Measurements from ENCODE around the gene ZBTB20. TPM values are rescaled to one million over a fixed set of nuclear protein-coding genes. Genes with fewer than 3 reads are reported as not detected.

ZBTB20 gene
- total and polyA plus RNA-seq, 4 donors, result 0.74 to 77.1 (median 27.9) TPM

DNA sequence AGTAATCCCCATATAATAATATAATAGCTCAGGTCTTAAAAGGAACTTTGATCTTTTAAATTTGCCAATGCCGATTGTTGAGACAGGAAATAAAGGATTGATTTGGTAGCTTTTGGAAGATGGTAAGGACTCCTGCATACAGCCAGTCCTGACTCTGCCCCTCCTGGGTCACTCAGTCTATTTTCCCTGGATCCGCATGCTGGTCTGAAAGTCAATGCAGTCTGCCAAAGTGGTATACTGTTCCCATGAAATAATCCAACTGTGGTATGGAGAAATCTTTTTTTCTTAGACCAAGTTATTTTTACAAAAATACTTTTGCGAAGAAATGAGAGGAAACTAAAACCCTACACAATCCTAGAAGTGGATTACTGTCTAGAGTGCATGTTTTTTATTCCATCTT, 662.2 kb downstream of the ZBTB20 start:
- no peaks in the 10 kb centered on the region for H3K27me3 ChIP-seq (ENCODE audit: control insufficient read depth in 3 of 3, insufficient read depth in 3 of 3, low read length in 2 of 3)
- peak in 2 of 3 donors; percentile 22 to 55 for DNase-seq
- H3K9ac ChIP-seq (ENCODE audit: insufficient read depth in 1 of 2, low read length in 2 of 2), result no peak overlapping the region
- TF ChIP-seq, protein P1, sequence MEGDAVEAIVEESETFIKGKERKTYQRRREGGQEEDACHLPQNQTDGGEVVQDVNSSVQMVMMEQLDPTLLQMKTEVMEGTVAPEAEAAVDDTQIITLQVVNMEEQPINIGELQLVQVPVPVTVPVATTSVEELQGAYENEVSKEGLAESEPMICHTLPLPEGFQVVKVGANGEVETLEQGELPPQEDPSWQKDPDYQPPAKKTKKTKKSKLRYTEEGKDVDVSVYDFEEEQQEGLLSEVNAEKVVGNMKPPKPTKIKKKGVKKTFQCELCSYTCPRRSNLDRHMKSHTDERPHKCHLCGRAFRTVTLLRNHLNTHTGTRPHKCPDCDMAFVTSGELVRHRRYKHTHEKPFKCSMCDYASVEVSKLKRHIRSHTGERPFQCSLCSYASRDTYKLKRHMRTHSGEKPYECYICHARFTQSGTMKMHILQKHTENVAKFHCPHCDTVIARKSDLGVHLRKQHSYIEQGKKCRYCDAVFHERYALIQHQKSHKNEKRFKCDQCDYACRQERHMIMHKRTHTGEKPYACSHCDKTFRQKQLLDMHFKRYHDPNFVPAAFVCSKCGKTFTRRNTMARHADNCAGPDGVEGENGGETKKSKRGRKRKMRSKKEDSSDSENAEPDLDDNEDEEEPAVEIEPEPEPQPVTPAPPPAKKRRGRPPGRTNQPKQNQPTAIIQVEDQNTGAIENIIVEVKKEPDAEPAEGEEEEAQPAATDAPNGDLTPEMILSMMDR (IDR thresholded peaks at IDR 0.05; ENCODE audit: control extremely low read depth, extremely low read depth), result no peak
- no peak for ATAC-seq (ENCODE audit: insufficient read depth, low FRiP score)
- H3K27ac ChIP-seq (ENCODE audit: low read depth in 1 of 2, low read length in 1 of 2), result no peak overlapping the region
- no peak overlapping the region for H3K4me3 ChIP-seq
- no peaks in the 10 kb centered on the region for H3K36me3 ChIP-seq (ENCODE audit: control insufficient read depth in 4 of 4, insufficient read depth in 4 of 4, low read length in 4 of 4)
- peaks cover 0 to 22% (median 10%) of the 10 kb centered on the region in 5 donors for H3K4me1 ChIP-seq (ENCODE audit: control insufficient read depth in 5 of 5, insufficient read depth in 5 of 5, low read length in 5 of 5)
- H3K9me3 ChIP-seq (ENCODE audit: control insufficient read depth in 4 of 4, insufficient read depth in 3 of 4, low read length in 3 of 4), result no peaks in the 10 kb centered on the region
- WGBS, 2 donors, result 78 to 91% methylated on average over 3 of the region's 3 CpGs

DNA sequence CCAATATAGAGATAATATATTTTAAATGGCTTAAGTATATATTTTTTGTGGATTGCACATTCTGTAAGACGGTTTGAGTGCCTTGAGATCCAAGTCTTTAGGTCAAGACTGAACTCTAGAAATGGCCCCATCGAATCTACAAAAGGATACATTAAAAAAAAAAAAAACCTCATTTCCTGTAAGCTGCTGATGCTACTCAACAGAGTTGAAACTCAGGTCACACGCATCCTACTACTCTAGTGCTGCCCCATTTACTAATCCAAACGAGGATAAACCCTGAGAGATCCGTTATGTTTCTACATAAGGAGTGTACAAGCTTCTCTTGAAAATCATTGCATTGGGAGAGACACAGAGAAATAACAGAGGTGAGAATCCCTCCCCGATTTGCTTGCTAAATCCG, 666.0 kb downstream of the ZBTB20 start:
- Histone ChIP-seq H3K4me3 (no peak overlapping the region), H3K9ac (ENCODE audit: insufficient read depth in 1 of 2, low read length in 2 of 2) (no peak overlapping the region), H3K9me3 (ENCODE audit: control insufficient read depth in 4 of 4, insufficient read depth in 3 of 4, low read length in 3 of 4) (no peaks in the 10 kb centered on the region), H3K27ac (ENCODE audit: low read depth in 1 of 2, low read length in 1 of 2) (no peak overlapping the region), H3K4me1 (ENCODE audit: control insufficient read depth in 5 of 5, insufficient read depth in 5 of 5, low read length in 5 of 5) (peaks cover 0 to 26% (median 10%) of the 10 kb centered on the region in 5 donors), H3K27me3 (ENCODE audit: control insufficient read depth in 3 of 3, insufficient read depth in 3 of 3, low read length in 2 of 3) (no peaks in the 10 kb centered on the region), H3K36me3 (ENCODE audit: control insufficient read depth in 4 of 4, insufficient read depth in 4 of 4, low read length in 4 of 4) (no peaks in the 10 kb centered on the region)
- ATAC-seq (ENCODE audit: insufficient read depth, low FRiP score) (no peak), DNase-seq (no peak)
- TF ChIP-seq, protein P1 (IDR thresholded peaks at IDR 0.05; ENCODE audit: control extremely low read depth, extremely low read depth), result no peak
- 86 to 87% methylated on average over 7 of the region's 7 CpGs for WGBS, 2 donors

DNA sequence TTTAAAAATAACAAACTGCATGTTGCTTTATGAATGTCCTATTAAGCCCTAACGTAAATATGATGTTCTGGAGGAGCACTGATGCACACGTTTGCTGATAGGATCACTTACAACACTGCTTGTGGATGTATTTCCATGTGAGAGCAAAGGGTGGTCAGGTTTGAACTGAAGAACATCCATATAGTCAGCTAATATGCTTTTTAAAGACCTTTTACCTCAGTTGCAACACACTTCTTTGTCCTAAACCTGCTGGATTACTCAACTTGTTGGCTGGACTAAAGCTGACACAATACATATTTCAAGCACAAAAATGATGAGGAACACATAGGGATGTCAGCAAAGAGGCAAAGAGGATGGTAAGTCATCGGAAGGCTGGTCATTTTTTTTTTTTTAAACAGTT, 666.6 kb downstream of the ZBTB20 start:
- Histone ChIP-seq H3K9me3 (ENCODE audit: control insufficient read depth in 4 of 4, insufficient read depth in 3 of 4, low read length in 3 of 4) (no peaks in the 10 kb centered on the region), H3K9ac (ENCODE audit: insufficient read depth in 1 of 2, low read length in 2 of 2) (no peak overlapping the region), H3K4me1 (ENCODE audit: control insufficient read depth in 5 of 5, insufficient read depth in 5 of 5, low read length in 5 of 5) (peaks cover 0 to 24% (median 10%) of the 10 kb centered on the region in 5 donors), H3K36me3 (ENCODE audit: control insufficient read depth in 4 of 4, insufficient read depth in 4 of 4, low read length in 4 of 4) (no peaks in the 10 kb centered on the region), H3K27me3 (ENCODE audit: control insufficient read depth in 3 of 3, insufficient read depth in 3 of 3, low read length in 2 of 3) (no peaks in the 10 kb centered on the region), H3K27ac (ENCODE audit: low read depth in 1 of 2, low read length in 1 of 2) (no peak overlapping the region), H3K4me3 (no peak overlapping the region)
- TF ChIP-seq, protein P1 (IDR thresholded peaks at IDR 0.05; ENCODE audit: control extremely low read depth, extremely low read depth), result no peak
- 61 to 74% methylated on average over 3 of the region's 3 CpGs for WGBS, 2 donors
- ATAC-seq (ENCODE audit: insufficient read depth, low FRiP score) (no peak), DNase-seq (peak in 1 of 3 donors; percentile 46)

DNA sequence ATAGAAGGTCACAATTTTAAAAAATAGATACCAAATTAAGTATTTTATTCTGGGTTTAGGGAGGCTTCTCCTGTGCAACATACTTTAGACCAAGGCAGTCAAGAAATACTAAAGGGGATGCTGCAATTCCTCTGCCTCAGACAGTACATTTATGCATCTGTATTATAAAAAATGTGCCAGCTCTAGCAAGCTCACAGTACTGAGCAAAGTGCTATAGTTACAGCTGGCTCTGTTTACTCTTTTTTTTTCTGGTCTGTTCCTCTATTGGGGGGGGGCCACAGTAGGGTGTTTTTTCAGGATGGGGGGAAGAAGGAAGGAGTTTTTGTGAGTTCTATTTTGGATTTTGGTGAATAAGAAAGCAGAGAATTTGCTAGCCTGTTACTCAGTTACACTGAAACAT, 668.3 kb downstream of the ZBTB20 start:
- Histone ChIP-seq H3K27ac (ENCODE audit: low read depth in 1 of 2, low read length in 1 of 2) (no peak overlapping the region), H3K4me1 (ENCODE audit: control insufficient read depth in 5 of 5, insufficient read depth in 5 of 5, low read length in 5 of 5) (peaks cover 0 to 19% (median under 1%) of the 10 kb centered on the region in 5 donors), H3K36me3 (ENCODE audit: control insufficient read depth in 4 of 4, insufficient read depth in 4 of 4, low read length in 4 of 4) (no peaks in the 10 kb centered on the region), H3K9me3 (ENCODE audit: control insufficient read depth in 4 of 4, insufficient read depth in 3 of 4, low read length in 3 of 4) (no peaks in the 10 kb centered on the region), H3K9ac (ENCODE audit: insufficient read depth in 1 of 2, low read length in 2 of 2) (no peak overlapping the region), H3K4me3 (no peak overlapping the region), H3K27me3 (ENCODE audit: control insufficient read depth in 3 of 3, insufficient read depth in 3 of 3, low read length in 2 of 3) (no peaks in the 10 kb centered on the region)
- DNase-seq, result no peak
- TF ChIP-seq, protein P1 (IDR thresholded peaks at IDR 0.05; ENCODE audit: control extremely low read depth, extremely low read depth), result no peak
- no peak for ATAC-seq (ENCODE audit: insufficient read depth, low FRiP score)
